Heart right ventricle (tissue), 16 donors: Measurements from ENCODE around the gene SUCLA2. TPM values are rescaled to one million over a fixed set of nuclear protein-coding genes. Genes with fewer than 3 reads are reported as not detected.

Experiments used
- ATAC-seq, 8 donors: fragments of 200-7000 bp; cut with Tn5 transposase; one replicate each; pipeline ENCODE4 v1.9.1; 2020; ENCODE audit warnings: mild to moderate bottlenecking in 8 of 8, moderate library complexity in 8 of 8, moderate number of reproducible peaks in 1 of 8
- DNase-seq, 2 donors: peaks; one replicate each; pipeline ENCODE4 v3.0.0-alpha.2; 2020
- H3K27ac ChIP-seq, 10 donors: fragments of 200-600 bp; sonication (generic) in 2 of 10; one replicate each; pipeline versions ENCODE4 v1.5.0 to v1.8.0; 2020 to 2022; ENCODE audit warnings: mild to moderate bottlenecking in 3 of 10
- H3K27me3 ChIP-seq, 7 donors: fragments of 200-600 bp; one replicate each; pipeline ENCODE4 v1.8.0; 2021 to 2022; ENCODE audit warnings: mild to moderate bottlenecking in 2 of 7
- H3K36me3 ChIP-seq, 9 donors: fragments of 200-600 bp; sonication (generic) in 1 of 9; one replicate each; pipeline versions ENCODE4 v1.5.0 to v1.8.0; 2020 to 2022; ENCODE audit warnings: mild to moderate bottlenecking in 2 of 9
- H3K4me1 ChIP-seq, 9 donors: fragments of 200-600 bp; sonication (generic) in 1 of 9; one replicate each; pipeline versions ENCODE4 v1.5.0 to v1.8.0; 2020 to 2022; ENCODE audit warnings: mild to moderate bottlenecking in 4 of 9
- H3K4me3 ChIP-seq, 10 donors: fragments of 200-600 bp; sonication (generic) in 2 of 10; one replicate each; pipeline versions ENCODE4 v1.5.0 to v1.8.0; 2020 to 2022; ENCODE audit warnings: mild to moderate bottlenecking in 7 of 10, moderate library complexity in 2 of 10
- H3K9me3 ChIP-seq, 11 donors: fragments of 200-600 bp in 10 of 11; sonication (generic) in 2 of 11; one replicate each; pipeline versions ENCODE4 v1.5.0 to v1.8.0; 2013 to 2022; ENCODE audit warnings: mild to moderate bottlenecking in 2 of 11, control low read depth in 1 of 11, moderate library complexity in 1 of 11
- CTCF ChIP-seq, 9 donors: fragments of 200-600 bp; sonication (generic) in 2 of 9; IDR thresholded peaks; one replicate each; pipeline versions ENCODE4 v1.5.0 to v1.8.0; 2021 to 2022; ENCODE audit warnings: antibody characterized with exemption in 9 of 9, mild to moderate bottlenecking in 5 of 9, moderate library complexity in 1 of 9
- WGBS, 2 donors: extraction: QIAGEN DNeasy Blood & Tissue Kit; methylation state at CpG; one replicate each; pipeline ENCODE4 v1.1.7; 2013; ENCODE audit warnings: inconsistent platforms in 1 of 2; 5-methylcytosine and 5-hydroxymethylcytosine counted together
- intact Hi-C, 10 donors: fragments of 100-400 bp; cut with DNase I; formaldehyde crosslinking; loops; one replicate each; pipeline versions ENCODE4 v1.11.1 to v1.14.2; 2022
- polyA plus RNA-seq, 2 donors: library from polyadenylated mRNA; stranded (reverse); fragments of 200-250 nt; gene quantifications; one replicate each; pipeline ENCODE4 v1.2.3, GENCODE V29; 2013
- total RNA-seq, 10 donors: library from RNA; stranded (reverse); fragmentation: NEBNext Ultra II Directional in 3 of 10; extraction: Animal tissue kit (Norgen Biotek cat#: 25700) in 3 of 10; gene quantifications; one replicate each; pipeline versions ENCODE4 v1.2.1 to v1.2.4, GENCODE V29; 2021 to 2023
- donor health status: Arrhythmogenic right ventricular cardiomyopathy.
- donor health status: ischemic (EF 13 %, LVEDD 7.1; RV severe dilation, severe dysfunction).
- donor health status: healthy with polysubstance abuse.
- donor health status: DM: no; HTN: yes; CAD: no.
- donor health status: DM: no; HTN: no; CAD: no.
- donor health status: ischemic (EF 25% LVEDD 6.9; RV normal size, moderate dysfunction).
- donor health status: ischemic (EF 25% LVEDD 5.7; RV mildly dilated, moderate dysfunction).
- donor health status: healthy.
- donor health status: DM: yes; HTN: yes; CAD: no.
- donor health status: Ischemic cardiomyopathy.
- donor health status: ischemic (EF 35%, LVEDD 5.7; RV mildly dilated, moderate dysfunction).
- donor health status: nonischemic (EF 11% LVEDD 7.7; RV severe dilation, severe dysfunction).
- donor health status: DM: yes; HTN: yes; CAD: no.
- donor health status: PGD.
- donor health status: ischemic (EF 29% LVEDD 5.4; RV normal size, mild dysfunction).
- donor health status: nonischemic (EF 23%, LVEDD 6.1; RV moderate dilation, normal function).

Gene SUCLA2
- total and polyA plus RNA-seq, 12 donors: 21.2 to 172 (median 148) TPM

- Histone ChIP-seq H3K27ac (no peak overlapping the region), H3K36me3 (no peaks in the 10 kb centered on the region), H3K4me1 (no peaks in the 10 kb centered on the region), H3K4me3 (no peak overlapping the region), H3K9me3 (peaks cover 0 to 10% (median 0%) of the 10 kb centered on the region in 11 donors), H3K27me3 (no peaks in the 10 kb centered on the region)
- intact Hi-C loops: no loop called here
- TF ChIP-seq CTCF (IDR thresholded peaks at IDR 0.05): no peak
- ATAC-seq (no peak), DNase-seq (no peak)
- 83 to 85% methylated on average over 5 of the region's 5 CpGs for WGBS, 2 donors
Measured at GRCh38 chr13:47896111-47896510, 105.0 kb downstream of the SUCLA2 start.

- Histone ChIP-seq H3K9me3 (no peaks in the 10 kb centered on the region), H3K27ac (no peak overlapping the region), H3K4me3 (no peak overlapping the region), H3K4me1 (no peaks in the 10 kb centered on the region), H3K27me3 (no peaks in the 10 kb centered on the region), H3K36me3 (no peaks in the 10 kb centered on the region)
- 91 to 94% methylated on average over 1 of the region's 1 CpG for WGBS, 2 donors
- TF ChIP-seq CTCF (IDR thresholded peaks at IDR 0.05): no peak
- ATAC-seq (no peak), DNase-seq (no peak)
- intact Hi-C loops: no loop called here
Measured at GRCh38 chr13:47893527-47893926, 107.5 kb downstream of the SUCLA2 start.

Other genes starting within 250 kb of the SUCLA2 start
- gene NUDT15, start 36.5 kb upstream of the SUCLA2 start, total RNA-seq: 10 to 100 TPM in 8 of 10 donors, 1 to 10 TPM in 2; 9.6 to 13.7 (median 11.3) TPM
- gene NUDT15, start 36.5 kb upstream of the SUCLA2 start, polyA plus RNA-seq: 10 to 100 TPM in 1 of 2 donors, 1 to 10 TPM in 1; 9.8 to 12.9 TPM
- 10 to 100 TPM; 42.7 to 57.7 (median 48.7) TPM for gene MED4, start 93.8 kb upstream of the SUCLA2 start, total RNA-seq
- gene MED4, start 93.8 kb upstream of the SUCLA2 start, polyA plus RNA-seq: 10 to 100 TPM; 44.3 to 46.8 TPM
- 100 to 1,000 TPM; 434 to 636 (median 511) TPM for gene ITM2B, start 231.9 kb upstream of the SUCLA2 start, total RNA-seq
- 100 to 1,000 TPM; 272 to 343 TPM for gene ITM2B, start 231.9 kb upstream of the SUCLA2 start, polyA plus RNA-seq